Fibroblast of lung (primary cell): ENCODE measurements around the gene NDUFS3.

Source experiments
- EZH2 ChIP-seq: IDR thresholded peaks from 2 replicates; pipeline ENCODE4 v1.5.1; 2012; ENCODE audit warnings: low read length, control low read depth, mild to moderate bottlenecking; ENCODE audit errors: missing control alignments
- TF ChIP-seq, protein P1 (sequence below), 2 donors: IDR thresholded peaks in 1 of 2; conservative IDR thresholded peaks in 1 of 2; 1 replicate in 1 of 2; 2 replicates in 1 of 2; pipeline ENCODE4 v1.5.1; 2011 to 2012; ENCODE audit warnings: low read length in 2 of 2, control low read depth in 1 of 2, inconsistent platforms in 1 of 2, low read depth in 1 of 2, mild to moderate bottlenecking in 1 of 2

DNA sequence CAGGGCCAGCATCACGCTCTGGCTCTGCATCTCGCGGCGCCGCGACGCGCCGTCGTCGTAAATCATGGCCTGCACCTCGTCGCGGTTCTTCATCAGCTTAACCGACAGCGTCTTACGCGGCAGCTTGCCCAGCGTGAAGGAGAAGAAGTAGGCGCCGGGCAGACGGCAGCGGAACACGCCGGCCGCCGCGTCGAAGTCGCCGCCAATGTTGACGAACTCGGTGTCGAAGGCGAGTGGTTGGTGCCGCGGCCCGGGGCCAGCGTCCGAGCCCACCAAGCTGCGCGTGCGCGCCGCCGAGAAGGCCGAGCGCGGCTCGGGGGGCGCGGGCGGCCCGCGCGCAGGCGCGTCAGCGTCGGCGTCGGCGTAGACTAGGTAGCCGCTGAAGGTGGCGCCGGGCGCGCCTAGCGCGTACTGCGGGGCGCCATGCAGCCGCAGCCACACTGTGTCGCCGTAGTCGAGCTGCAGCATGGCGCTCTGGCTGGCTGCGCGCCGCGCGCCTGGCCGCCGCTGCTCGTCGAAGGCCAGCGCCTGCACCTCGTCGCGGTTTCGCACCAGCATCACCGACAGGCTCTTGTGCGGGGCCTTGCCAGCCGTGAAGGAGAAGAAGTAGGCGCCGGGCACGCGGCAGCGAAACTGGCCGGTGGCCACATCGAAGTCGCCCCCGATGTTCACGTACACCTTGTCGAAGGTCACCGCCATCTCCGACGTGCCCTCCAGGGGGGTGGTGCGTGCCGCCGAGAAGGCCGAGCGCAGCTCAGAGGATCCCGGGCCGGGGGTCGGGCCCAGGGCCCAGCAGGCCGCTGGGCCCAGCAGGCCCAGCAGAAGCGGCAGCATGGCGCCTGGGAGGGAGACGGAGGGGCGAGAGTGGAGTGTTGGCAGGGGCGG lies 11.3 kb downstream of the NDUFS3 start:
- TF ChIP-seq, protein P1, sequence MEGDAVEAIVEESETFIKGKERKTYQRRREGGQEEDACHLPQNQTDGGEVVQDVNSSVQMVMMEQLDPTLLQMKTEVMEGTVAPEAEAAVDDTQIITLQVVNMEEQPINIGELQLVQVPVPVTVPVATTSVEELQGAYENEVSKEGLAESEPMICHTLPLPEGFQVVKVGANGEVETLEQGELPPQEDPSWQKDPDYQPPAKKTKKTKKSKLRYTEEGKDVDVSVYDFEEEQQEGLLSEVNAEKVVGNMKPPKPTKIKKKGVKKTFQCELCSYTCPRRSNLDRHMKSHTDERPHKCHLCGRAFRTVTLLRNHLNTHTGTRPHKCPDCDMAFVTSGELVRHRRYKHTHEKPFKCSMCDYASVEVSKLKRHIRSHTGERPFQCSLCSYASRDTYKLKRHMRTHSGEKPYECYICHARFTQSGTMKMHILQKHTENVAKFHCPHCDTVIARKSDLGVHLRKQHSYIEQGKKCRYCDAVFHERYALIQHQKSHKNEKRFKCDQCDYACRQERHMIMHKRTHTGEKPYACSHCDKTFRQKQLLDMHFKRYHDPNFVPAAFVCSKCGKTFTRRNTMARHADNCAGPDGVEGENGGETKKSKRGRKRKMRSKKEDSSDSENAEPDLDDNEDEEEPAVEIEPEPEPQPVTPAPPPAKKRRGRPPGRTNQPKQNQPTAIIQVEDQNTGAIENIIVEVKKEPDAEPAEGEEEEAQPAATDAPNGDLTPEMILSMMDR (conservative IDR thresholded peaks at IDR 0.05 in 1 of 2, IDR thresholded peaks at IDR 0.05 in 1 of 2; ENCODE audit: low read depth in 1 of 2, low read length in 2 of 2): no peak
- no peak for TF ChIP-seq EZH2
